Measurements from ENCODE around the gene FTSJ3.
"Not testable (repeated sequence)": the region's sequence is repeated elsewhere in the genome, so short reads cannot be mapped to it uniquely, and the experiment has no call there.

Gene FTSJ3

GRCh38 chr17:63827002-63827800 is at the start of gene FTSJ3, which contains the start of gene PSMC5:
TSS of gene FTSJ3 (minus strand) at chr17:63827663. CDS start at chr17:63826902, 761 bp downstream.
TSS of gene PSMC5 (plus strand) at chr17:63827431. CDS start at chr17:63827491, 60 bp downstream.
- peak; percentile 81 for DNase-seq (ENCODE audit: low read depth)
- H3K4me3 ChIP-seq (ENCODE audit: low read depth, low read length) = peak within 1 kb of the TSS; percentile 79

DNA sequence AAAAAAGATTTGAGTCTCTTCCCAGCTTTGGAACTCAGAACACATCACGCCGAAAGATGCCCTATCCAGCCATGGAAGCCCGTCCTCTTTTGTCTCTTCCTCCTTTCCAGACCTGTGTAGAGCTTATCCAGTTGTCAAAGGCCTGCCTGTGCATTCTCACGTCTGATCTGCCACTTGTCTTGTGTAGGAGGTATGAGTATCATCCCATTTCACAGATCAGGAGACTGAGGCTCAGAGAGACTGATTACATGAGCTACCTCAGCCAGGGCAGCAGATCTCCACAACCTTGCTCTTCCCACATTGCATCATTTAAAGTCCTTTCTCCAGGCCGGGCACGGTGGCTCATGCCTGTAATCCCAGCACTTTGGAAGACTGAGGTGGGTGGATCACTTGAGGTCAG is 47.2 kb upstream of the FTSJ3 start:
- DNase-seq (ENCODE audit: low read depth); H3K4me3 ChIP-seq (ENCODE audit: low read depth, low read length): not testable (repeated sequence)

- not testable (repeated sequence) for H3K4me3 ChIP-seq (ENCODE audit: low read depth, low read length); DNase-seq (ENCODE audit: low read depth)
Observed at GRCh38 chr17:63874061-63874626, 46.7 kb upstream of the FTSJ3 start.

- H3K4me3 ChIP-seq (ENCODE audit: low read depth, low read length); DNase-seq (ENCODE audit: low read depth): not testable (repeated sequence)
Observed at GRCh38 chr17:63873577-63873976, 46.1 kb upstream of the FTSJ3 start, which contains the start of gene CSH2. TSS of gene CSH2 (minus strand) at chr17:63873677. CDS start at chr17:63873614, 63 bp downstream.

- DNase-seq (ENCODE audit: low read depth) = not testable (repeated sequence)
Observed at GRCh38 chr17:63871646-63872365, 44.3 kb upstream of the FTSJ3 start.

GRCh38 chr17:63870292-63870665 is 42.8 kb upstream of the FTSJ3 start:
- H3K4me3 ChIP-seq (ENCODE audit: low read depth, low read length); DNase-seq (ENCODE audit: low read depth): not testable (repeated sequence)

More at GRCh38 chr17:63871646-63872365, 44.3 kb upstream of the FTSJ3 start:
- H3K4me3 ChIP-seq (ENCODE audit: low read depth, low read length) = not testable (repeated sequence)

DNA sequence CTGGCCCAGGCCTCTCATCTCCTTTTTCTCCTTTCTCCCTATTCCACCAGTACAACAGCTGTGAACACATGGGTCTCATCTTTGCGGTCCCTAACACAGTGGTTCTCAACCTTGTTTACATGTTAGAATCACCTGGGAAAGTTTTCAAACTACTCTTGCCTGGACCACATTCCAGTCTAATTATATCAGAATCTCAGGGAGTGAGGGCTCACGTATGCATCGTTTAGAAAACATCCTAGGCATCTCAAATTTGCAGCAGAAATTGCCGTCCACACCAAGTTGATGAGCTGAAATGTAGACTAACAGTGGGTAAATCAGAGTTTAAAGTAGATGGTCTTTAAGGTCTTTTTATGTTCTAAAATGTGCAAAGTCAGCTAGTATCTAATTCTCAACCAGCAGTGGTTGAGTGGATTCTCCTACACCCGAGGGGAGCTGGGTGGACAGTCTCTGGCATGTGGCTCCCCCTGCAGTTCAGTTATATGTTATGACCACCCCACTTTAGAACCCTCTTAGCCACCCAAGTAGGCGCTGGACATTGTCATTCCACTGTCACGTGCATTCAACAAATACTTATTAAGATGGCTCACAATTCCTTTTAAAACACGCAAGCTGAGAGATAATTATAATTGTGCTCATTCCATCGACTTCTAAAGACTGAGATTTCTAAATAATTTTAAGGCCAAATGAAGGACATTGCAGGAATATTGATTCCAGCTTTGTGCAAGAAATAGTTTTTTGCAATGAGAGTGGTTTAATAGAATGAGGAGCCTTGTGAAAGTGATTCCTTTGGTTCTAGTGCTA is 42.2 kb upstream of the FTSJ3 start:
- not testable (repeated sequence) for DNase-seq (ENCODE audit: low read depth); H3K4me3 ChIP-seq (ENCODE audit: low read depth, low read length)

- not testable (repeated sequence) for DNase-seq (ENCODE audit: low read depth); H3K4me3 ChIP-seq (ENCODE audit: low read depth, low read length)
Observed at GRCh38 chr17:63866625-63867024, 39.2 kb upstream of the FTSJ3 start.

DNA sequence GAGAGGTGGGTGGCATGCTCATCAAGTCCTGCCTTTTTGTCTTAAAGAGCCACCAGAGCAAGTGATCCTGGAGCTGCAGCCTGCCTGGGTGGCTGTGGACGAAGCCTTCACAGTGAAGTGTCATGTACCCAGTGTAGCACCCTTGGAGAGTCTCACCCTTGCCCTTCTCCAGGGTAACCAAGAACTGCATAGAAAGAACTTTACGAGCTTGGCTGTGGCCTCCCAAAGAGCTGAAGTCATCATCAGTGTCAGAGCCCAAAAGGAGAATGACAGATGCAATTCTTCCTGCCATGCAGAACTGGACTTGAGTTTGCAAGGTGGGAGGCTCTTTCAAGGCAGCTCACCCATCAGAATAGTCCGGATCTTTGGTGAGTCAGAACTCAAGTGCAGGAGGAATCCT is 31.8 kb upstream of the FTSJ3 start:
- no peak for DNase-seq (ENCODE audit: low read depth)
- no peak overlapping the region for H3K4me3 ChIP-seq (ENCODE audit: low read depth, low read length)

- H3K4me3 ChIP-seq (ENCODE audit: low read depth, low read length) = not testable (repeated sequence)
Observed at GRCh38 chr17:63856425-63856824, 29.0 kb upstream of the FTSJ3 start.

GRCh38 chr17:63855185-63855584 is 27.7 kb upstream of the FTSJ3 start:
- no peak for DNase-seq (ENCODE audit: low read depth)
- H3K4me3 ChIP-seq (ENCODE audit: low read depth, low read length) = no peak overlapping the region

More at GRCh38 chr17:63856425-63856824, 29.0 kb upstream of the FTSJ3 start:
- DNase-seq (ENCODE audit: low read depth) = not testable (repeated sequence)

DNA sequence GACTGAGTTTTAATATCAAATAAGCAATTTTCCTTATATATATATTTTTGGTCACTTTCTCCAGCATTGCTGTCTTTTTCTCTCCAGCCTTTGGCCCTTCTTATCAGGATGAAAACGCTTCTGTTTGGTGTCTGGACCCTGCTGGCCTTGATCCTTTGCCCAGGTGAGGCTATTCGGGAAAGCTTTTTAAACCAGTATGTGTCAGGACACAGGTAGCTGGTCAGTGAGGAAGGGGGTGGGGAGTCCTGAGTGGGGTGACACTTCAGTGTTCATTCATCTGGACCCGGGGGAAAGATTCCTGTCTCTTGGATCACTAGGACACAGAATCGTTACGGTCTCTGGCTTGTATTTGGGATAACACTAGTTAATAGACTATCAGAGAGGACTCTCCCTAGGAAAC is 27.2 kb upstream of the FTSJ3 start:
- no peak for DNase-seq (ENCODE audit: low read depth)
- H3K4me3 ChIP-seq (ENCODE audit: low read depth, low read length) = no peak overlapping the region

DNA sequence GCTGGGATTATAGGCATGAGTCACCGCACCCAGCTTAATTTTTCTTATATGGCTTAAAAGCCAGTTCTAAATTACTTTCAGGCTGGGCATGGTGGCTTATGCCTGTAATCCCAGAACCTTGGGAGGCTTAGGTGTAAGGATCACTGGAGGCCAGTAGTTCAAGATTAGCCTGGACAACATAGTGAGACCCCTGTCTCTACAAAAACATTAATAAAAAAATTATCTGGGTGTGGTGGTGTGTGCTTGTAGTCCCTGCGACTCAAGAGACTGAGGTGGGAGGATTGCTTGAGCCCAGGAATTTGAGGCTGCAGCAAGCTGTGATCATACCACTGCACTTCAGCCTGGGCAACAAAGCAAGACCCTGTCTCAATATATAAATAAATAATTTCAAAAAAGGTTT is 25.8 kb upstream of the FTSJ3 start:
- no peak for DNase-seq (ENCODE audit: low read depth)
- H3K4me3 ChIP-seq (ENCODE audit: low read depth, low read length) = no peak overlapping the region

DNA sequence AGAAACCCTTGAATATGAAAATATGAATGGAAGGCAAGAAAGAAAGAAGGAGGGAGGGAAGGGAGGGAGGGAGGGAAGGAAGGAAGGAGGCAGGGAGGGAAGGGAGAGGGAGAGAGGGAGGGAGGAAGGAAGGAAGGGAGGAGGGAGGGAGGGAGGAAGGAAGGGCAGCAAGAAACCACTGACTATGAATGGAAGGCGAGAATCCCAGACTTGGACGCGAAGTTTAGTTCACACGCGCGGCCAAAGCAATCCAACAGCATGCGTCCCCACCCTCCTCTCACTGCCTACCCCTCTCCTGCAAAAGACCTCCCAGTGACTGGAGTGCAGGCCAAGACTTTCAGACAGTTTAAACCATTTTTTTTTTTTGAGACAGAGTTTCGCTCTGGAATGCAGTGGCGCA is 22.9 kb upstream of the FTSJ3 start:
- no peak for DNase-seq (ENCODE audit: low read depth)
- no peak overlapping the region for H3K4me3 ChIP-seq (ENCODE audit: low read depth, low read length)

DNA sequence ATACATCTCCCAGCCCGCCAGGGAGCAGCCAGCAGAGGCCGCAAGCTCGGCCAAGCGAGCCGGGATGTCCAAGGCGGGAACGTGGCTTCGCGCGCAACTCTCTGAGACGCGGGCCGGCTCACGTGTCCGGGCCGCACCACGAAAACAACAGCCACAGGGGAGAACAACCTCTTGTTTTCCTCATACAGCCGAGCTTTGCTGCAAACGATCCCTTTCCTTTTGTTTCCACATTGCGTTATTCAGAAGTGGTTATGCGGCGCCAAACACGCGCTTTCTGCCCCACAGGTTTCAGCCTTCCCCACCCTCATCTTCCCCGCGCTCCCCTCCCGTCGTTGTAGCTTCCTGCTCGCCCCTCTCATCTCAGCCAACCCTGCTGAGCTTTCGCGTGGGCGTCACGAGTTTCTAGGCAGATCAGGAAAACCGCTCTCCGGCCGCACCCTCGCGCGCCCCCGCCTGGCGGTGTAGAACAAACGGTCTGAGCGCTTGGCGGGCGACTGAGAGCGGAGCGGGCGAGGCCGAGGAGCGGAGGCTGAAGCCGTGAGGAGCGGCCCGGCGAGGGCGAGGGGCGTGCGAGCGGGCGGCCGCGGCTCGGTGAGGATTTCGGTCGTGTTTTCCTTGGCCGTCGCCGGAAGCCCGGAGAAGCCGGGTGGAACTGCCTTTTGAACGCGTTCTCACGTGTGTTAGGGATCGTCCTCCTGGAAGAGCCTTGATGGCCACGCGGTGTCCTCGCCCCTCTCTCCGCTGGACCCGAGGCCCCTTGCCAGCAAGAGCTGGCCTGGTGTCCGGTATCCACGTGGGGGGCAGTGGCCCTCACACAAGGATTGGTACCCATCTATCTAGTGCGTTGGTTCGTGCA is 21.6 kb upstream of the FTSJ3 start:
- peak; percentile 43 for DNase-seq (ENCODE audit: low read depth)
- H3K4me3 ChIP-seq (ENCODE audit: low read depth, low read length) = peak overlapping the region; percentile 31

GRCh38 chr17:63847525-63848249 is 20.2 kb upstream of the FTSJ3 start:
- no peak overlapping the region for H3K4me3 ChIP-seq (ENCODE audit: low read depth, low read length)
- no peak for DNase-seq (ENCODE audit: low read depth)

- no peak for DNase-seq (ENCODE audit: low read depth)
Observed at GRCh38 chr17:63845509-63845908, 18.0 kb upstream of the FTSJ3 start.

More at GRCh38 chr17:63845509-63845908, 18.0 kb upstream of the FTSJ3 start:
- H3K4me3 ChIP-seq (ENCODE audit: low read depth, low read length) = no peak overlapping the region

Measured in skeletal muscle cell (primary cell).